Measurements from ENCODE around the gene NELFB.

The NELFB gene

DNA sequence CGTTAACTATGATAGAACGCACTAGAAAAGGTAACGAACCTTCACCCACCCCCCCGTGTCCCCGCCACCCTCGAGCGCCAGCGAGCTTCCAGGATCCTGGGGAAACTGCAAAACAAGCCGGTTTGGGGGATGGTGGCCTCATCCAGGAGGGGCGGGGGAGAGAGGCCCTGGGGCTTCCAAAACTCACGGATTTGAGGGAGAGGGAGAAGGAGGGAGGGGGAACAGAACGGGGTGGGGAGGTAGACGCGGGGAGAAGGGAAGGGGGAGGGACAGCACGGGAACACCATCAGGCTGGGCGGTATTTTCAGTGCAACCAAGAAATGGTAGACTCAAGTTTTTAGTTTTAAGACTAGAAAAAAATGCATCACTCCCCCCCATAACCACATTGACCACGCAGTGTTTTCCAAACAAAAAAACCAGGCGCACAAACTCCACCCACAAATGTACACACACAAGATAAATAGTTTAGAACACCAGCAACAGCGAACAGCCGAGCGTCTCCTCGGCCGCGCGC lies 45.5 kb downstream of the NELFB start:
- FAIRE-seq (no peak), DNase-seq (ENCODE audit: insufficient read length, low spot score) (no peak)

DNA sequence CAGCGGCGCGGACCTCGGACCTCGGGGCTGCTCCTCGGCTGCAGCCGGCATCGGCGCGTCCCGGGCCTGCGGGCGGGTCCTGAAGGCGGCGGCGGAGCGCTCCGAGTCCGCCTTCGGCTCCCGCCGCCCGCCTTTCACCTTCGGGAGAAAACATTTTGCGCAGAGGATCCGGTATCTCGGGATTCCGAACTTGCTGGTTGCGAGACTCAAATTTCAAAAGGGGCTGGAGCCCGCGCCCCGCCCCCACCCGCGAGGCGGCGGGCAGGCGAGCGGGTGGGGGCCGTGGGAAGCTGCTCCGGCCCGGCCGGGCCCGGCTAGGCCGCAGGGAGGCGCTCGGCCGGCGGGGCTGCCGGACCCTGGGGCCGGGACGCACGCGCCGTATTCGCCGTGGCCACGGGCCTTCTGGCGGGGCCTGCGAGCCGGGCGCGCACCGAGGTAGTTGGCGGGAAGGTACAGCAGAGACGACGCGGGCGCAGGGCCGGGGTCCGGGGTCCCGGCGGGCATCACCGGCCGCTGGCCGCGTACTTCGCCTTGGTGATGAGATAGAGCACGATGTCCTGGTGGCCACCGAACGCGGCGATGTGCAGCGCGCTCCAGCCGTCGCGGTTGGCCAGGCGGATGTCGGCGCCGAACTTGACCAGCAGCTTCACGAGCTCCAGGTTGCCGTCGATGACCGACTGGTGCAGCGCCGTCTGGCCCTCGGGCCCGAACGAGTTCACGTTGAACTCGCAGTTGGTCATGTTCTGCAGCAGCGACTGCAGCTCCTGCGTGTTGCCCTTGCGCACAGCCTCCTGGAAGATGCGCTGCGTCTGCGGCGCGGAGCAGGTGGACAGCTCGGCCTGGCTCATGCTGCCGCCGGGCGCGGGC lies 46.2 kb downstream of the NELFB start:
- FAIRE-seq (peak; percentile 55), DNase-seq (ENCODE audit: insufficient read length, low spot score) (peak; percentile 49)

- FAIRE-seq, result no peak
These were observed 47.0 kb downstream of the NELFB start, which contains the start of gene NRARP for GRCh38 chr9:137302118-137302448. Gene NRARP, minus strand, starts transcription at chr9:137302271. Its CDS starts 343 bp downstream, at chr9:137301928.

GRCh38 chr9:137302449-137303150 lies 47.5 kb downstream of the NELFB start:
- DNase-seq (ENCODE audit: insufficient read length, low spot score) (peak; percentile 49), FAIRE-seq (no peak)

More at GRCh38 chr9:137302118-137302448, 47.0 kb downstream of the NELFB start, which contains the start of gene NRARP:
- peak; percentile 67 for DNase-seq (ENCODE audit: insufficient read length, low spot score)

GRCh38 chr9:137303151-137303892 lies 48.2 kb downstream of the NELFB start:
- no peak for FAIRE-seq
- DNase-seq (ENCODE audit: insufficient read length, low spot score), result no peak

GRCh38 chr9:137303893-137304382 lies 48.8 kb downstream of the NELFB start:
- no peak for DNase-seq (ENCODE audit: insufficient read length, low spot score)
- no peak for FAIRE-seq

- no peak for FAIRE-seq
- no peak for DNase-seq (ENCODE audit: insufficient read length, low spot score)
These were observed 49.4 kb downstream of the NELFB start for GRCh38 chr9:137304383-137305059.

- FAIRE-seq, result no peak
- DNase-seq (ENCODE audit: insufficient read length, low spot score), result no peak
These were observed 50.1 kb downstream of the NELFB start for GRCh38 chr9:137305060-137305797.

GRCh38 chr9:137305798-137306065 lies 50.6 kb downstream of the NELFB start:
- DNase-seq (ENCODE audit: insufficient read length, low spot score) (no peak), FAIRE-seq (no peak)

DNA sequence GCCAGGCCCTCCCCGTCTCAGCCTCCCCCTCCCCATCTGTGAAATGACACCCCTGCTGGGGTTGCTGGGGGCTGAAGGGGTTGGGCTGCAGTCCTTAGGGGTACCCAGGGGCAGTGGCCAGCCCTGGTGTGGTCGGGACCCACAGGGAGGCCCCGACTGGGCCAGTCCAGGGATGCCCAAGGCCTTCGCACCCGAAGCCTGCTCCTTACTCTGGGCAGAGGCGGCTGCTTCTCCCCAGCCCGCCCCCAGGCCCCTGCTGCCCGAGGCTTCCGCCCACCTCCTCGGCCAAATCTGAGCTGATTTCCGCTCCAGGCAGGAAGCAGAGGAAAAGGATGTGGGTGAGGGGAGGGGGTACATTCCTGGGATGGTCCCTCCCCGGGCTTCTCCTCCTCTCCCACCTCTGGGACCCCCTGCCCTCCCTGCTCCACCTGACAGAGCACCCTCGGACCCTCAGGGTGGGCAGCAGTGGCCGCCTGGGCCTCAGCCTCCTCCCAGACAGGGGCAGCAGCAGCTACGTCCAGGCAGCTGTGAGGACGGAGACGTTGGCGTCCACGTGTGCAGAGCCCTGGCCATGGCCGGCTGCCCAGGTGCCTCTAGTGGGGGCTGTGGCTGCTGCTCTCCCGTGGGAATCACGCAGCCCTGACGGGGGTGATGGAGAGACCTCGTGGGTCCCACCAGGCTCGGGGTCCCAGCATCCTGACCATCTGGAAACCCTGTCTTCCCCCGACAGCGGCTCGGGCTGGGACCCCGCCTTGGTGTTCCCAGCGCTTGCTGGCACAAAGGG lies 51.1 kb downstream of the NELFB start:
- DNase-seq (ENCODE audit: insufficient read length, low spot score) (no peak), FAIRE-seq (no peak)

DNA sequence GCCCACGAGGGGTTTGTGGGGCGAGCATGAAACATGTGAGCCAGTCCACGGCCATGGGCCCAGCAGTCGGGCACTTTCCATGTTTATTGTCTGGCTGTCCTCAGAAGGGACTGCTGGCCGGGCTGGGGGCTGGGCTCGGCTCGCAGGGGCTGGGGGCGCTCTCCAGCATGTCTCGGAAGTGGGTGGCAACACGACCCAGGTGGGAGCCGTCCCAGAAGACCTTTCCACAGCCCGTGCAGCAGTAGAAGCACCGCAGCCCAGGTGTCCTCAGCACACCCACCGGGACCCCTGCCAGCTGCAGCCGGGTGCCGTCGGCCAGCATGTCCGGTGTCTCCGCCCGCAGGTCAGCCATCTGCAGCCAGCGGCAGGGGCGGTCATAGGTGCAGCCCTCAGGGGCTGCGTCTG lies 51.7 kb downstream of the NELFB start:
- no peak for FAIRE-seq
- DNase-seq (ENCODE audit: insufficient read length, low spot score), result no peak

DNA sequence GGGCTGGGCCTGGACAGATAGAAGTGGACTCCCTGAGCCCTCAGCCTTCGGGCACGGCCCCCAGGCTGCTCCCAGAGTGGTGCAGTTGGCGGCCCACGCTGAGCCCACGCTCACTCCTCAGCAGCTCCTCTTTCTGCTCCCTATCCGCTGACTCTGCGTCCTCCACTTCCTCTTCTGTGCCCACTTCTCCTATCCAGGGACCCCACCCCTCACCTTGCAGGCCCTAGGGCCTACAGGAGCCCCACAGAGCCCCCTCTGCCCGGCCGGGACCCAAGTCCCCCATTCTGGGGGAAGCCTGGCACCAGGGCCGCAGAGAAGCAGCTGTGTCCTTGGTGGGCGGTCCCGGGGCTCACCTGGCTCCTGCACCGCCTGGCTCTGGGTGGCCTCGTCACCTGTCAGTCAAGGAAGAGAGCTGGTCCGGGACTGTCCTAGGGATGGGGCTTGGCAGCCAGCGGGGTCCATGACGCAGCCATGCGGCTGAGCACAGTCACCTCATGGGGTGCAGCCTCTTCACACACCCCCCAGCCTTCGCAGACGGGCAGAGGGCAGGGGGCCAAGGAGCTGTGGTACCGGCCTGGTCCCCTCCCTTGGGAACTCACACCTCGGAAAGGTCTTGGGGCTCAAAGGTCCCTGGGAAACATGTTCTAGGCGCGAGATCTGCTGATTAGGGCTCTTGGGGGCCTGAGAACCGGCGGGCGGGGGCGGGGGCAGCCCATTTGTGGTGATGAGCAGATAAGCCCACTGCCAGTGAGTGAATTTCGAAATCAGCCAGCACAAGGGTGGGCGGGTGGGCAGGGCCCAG lies 52.3 kb downstream of the NELFB start:
- FAIRE-seq (no peak), DNase-seq (ENCODE audit: insufficient read length, low spot score) (no peak)

GRCh38 chr9:137308057-137308619 lies 53.0 kb downstream of the NELFB start:
- DNase-seq (ENCODE audit: insufficient read length, low spot score), result no peak
- no peak for FAIRE-seq

- no peak for DNase-seq (ENCODE audit: insufficient read length, low spot score)
- FAIRE-seq, result no peak
These were observed 54.5 kb downstream of the NELFB start for GRCh38 chr9:137309368-137310188.

- FAIRE-seq (peak; percentile 59), DNase-seq (ENCODE audit: insufficient read length, low spot score) (no peak)
These were observed 55.3 kb downstream of the NELFB start for GRCh38 chr9:137310189-137311052.
